ENCODE measurements around the gene CLSTN1. TPM values are rescaled to one million over a fixed set of nuclear protein-coding genes. Genes with fewer than 3 reads are reported as not detected.
A peak's percentile ranks its signal among the peaks of the same experiment; 100 is the strongest.

CLSTN1 gene
- total RNA-seq, 1 experiment from 2014 or later = 119 TPM

DNA sequence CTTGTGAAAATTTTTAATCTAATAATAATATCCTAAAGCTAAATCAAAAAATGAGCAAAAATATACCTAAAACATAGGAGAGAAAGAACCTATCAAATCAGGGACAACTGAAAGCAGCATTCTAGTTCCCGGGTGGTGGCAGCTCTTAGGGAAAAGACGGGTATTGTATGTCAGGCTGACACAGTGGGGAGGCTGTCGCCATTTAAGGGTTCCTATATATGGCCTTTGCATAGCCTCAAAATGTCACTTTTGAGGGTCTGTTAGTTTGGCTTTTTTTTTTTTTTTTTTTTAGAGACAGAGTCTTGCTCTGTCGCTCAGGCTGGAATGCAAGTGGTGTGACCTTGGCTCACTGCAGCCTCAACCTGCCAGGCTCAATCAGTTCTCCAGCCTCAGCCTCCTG lies 6.0 kb downstream of the CLSTN1 start:
- 0 out of 2 replicates have a peak, but pooled peaks cover 5% of the 10 kb centered on the region for H3K27me3 Mint-ChIP-seq (ENCODE audit: low read depth)
- no peak overlapping the region for H3K4me3 Mint-ChIP-seq
- H3K27ac Mint-ChIP-seq = no peak overlapping the region
- DNase-seq (ENCODE audit: low spot score) (no peak), ATAC-seq (no peak)
- H3K4me1 Mint-ChIP-seq = peaks cover 47% of the 10 kb centered on the region
- ChIA-PET POLR2A (interaction anchor here (0.8 kb wide), 1 partner anchor 10 kb away, joined by 6 read pairs; no protein-coding TSS in a partner anchor), CTCF (interaction anchor here (0.7 to 2.4 kb wide), 7 partner anchors 11 to 270 kb away, joined by 3 to 14 read pairs (median 5); no protein-coding TSS in a partner anchor)
- TF ChIP-seq, protein P1, sequence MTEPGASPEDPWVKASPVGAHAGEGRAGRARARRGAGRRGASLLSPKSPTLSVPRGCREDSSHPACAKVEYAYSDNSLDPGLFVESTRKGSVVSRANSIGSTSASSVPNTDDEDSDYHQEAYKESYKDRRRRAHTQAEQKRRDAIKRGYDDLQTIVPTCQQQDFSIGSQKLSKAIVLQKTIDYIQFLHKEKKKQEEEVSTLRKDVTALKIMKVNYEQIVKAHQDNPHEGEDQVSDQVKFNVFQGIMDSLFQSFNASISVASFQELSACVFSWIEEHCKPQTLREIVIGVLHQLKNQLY (CRISPR knock-in tag; IDR thresholded peaks at IDR 0.05) = no peak
- TF ChIP-seq ETV6 (CRISPR knock-in tag; IDR thresholded peaks at IDR 0.05) = no peak
- H3K9me3 Mint-ChIP-seq = no peaks in the 10 kb centered on the region
- no peaks in the 10 kb centered on the region for H3K36me3 Mint-ChIP-seq

DNA sequence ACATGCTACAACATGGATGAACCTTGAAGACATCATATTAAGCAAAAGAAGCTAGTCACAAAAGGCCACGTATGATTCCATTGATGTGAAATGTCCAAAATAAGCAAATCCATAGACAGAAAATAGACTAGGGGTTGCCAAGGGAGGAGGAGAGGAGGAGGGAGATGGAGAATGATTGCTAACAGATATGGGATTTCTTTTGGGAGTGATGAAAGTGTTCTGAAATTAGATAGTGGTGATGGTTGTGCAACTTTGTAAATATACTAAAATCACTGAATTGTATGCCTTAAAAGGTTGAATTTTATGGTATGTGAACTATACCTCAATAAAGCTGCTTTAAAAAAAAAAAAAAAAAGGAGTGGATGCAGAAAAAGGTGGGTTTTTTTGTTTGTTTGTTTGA lies 7.6 kb downstream of the CLSTN1 start:
- Mint-ChIP-seq H3K27me3 (ENCODE audit: low read depth) (no peaks in the 10 kb centered on the region), H3K27ac (no peak overlapping the region), H3K9me3 (no peaks in the 10 kb centered on the region), H3K4me3 (no peak overlapping the region), H3K36me3 (no peaks in the 10 kb centered on the region), H3K4me1 (peaks cover 38% of the 10 kb centered on the region)
- ATAC-seq (no peak), DNase-seq (ENCODE audit: low spot score) (no peak)
- ChIA-PET CTCF (interaction anchor here (2.4 kb wide), 1 partner anchor 12 kb away, joined by 7 read pairs; no protein-coding TSS in a partner anchor), POLR2A (no interaction called here)
- TF ChIP-seq ZNF671 (CRISPR knock-in tag; IDR thresholded peaks at IDR 0.05) (no peak), PRRX2 (CRISPR knock-in tag; IDR thresholded peaks at IDR 0.05) (no peak), PRDM15 (CRISPR knock-in tag; IDR thresholded peaks at IDR 0.05) (no peak), ZNF263 (CRISPR knock-in tag; IDR thresholded peaks at IDR 0.05; ENCODE audit: low read depth) (no peak)

DNA sequence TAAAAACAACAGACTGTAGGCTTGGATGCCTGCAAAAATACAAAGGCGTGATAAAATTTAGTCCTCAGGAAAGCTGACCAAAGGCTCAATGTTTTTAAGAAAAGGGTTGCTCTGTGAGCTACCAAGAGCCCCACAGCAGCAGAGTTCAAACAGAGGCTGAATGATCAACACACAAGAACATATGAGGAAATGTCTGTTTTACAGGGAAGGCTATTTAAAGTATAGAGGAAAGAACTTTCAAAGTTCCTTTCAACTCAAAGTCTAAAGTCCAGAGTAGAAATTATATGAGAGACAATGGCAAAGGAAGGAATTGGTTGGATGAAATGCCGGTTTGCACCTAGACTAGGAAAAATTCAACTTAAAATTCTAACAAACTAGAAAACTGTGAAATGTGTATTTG lies 8.6 kb downstream of the CLSTN1 start:
- ATAC-seq = no peak
- H3K9me3 Mint-ChIP-seq = no peaks in the 10 kb centered on the region
- H3K27me3 Mint-ChIP-seq (ENCODE audit: low read depth) = no peaks in the 10 kb centered on the region
- no peaks in the 10 kb centered on the region for H3K36me3 Mint-ChIP-seq
- H3K27ac Mint-ChIP-seq = peak overlapping the region; percentile 64; the same call in 1 of the 2 replicates
- no peak for DNase-seq (ENCODE audit: low spot score)
- POLR2A ChIA-PET = no interaction called here
- H3K4me1 Mint-ChIP-seq = peaks cover 33% of the 10 kb centered on the region
- CTCF ChIA-PET = no interaction called here
- no peak overlapping the region for H3K4me3 Mint-ChIP-seq
- TF ChIP-seq NFATC4 (CRISPR knock-in tag; IDR thresholded peaks at IDR 0.05) = no peak
- TF ChIP-seq, protein P2, sequence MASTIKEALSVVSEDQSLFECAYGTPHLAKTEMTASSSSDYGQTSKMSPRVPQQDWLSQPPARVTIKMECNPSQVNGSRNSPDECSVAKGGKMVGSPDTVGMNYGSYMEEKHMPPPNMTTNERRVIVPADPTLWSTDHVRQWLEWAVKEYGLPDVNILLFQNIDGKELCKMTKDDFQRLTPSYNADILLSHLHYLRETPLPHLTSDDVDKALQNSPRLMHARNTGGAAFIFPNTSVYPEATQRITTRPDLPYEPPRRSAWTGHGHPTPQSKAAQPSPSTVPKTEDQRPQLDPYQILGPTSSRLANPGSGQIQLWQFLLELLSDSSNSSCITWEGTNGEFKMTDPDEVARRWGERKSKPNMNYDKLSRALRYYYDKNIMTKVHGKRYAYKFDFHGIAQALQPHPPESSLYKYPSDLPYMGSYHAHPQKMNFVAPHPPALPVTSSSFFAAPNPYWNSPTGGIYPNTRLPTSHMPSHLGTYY (CRISPR knock-in tag; IDR thresholded peaks at IDR 0.05) = no peak
- no peak for TF ChIP-seq ZBTB21 (CRISPR knock-in tag; IDR thresholded peaks at IDR 0.05; ENCODE audit: borderline replicate concordance)
- TF ChIP-seq ZNF263 (CRISPR knock-in tag; IDR thresholded peaks at IDR 0.05; ENCODE audit: low read depth) = no peak
- TF ChIP-seq SP1 (CRISPR knock-in tag; conservative IDR thresholded peaks at IDR 0.05) = no peak
- no peak for TF ChIP-seq SOX15 (CRISPR knock-in tag; IDR thresholded peaks at IDR 0.05)
- TF ChIP-seq ZNF396 (CRISPR knock-in tag; IDR thresholded peaks at IDR 0.05; ENCODE audit: borderline replicate concordance) = no peak
- no peak for TF ChIP-seq JUN (CRISPR knock-in tag; IDR thresholded peaks at IDR 0.05)
- TF ChIP-seq E2F4 (CRISPR knock-in tag; IDR thresholded peaks at IDR 0.05; ENCODE audit: borderline replicate concordance, low read depth) = no peak
